GM12878 (cell line): Measurements from ENCODE around the gene FLVCR1.

Experiments
- BCL11A ChIP-seq: IDR thresholded peaks from 2 replicates; pipeline ENCODE4 v1.6.1; 2011; ENCODE audit warnings: low read depth, low read length
- EZH2 ChIP-seq: IDR thresholded peaks from 2 replicates; pipeline ENCODE4 v1.6.1; 2012; ENCODE audit warnings: low read depth, mild to moderate bottlenecking, control low read depth, inconsistent platforms, low read length, borderline replicate concordance; ENCODE audit not compliant: control insufficient read depth
- POLR2A ChIP-seq: IDR thresholded peaks from 2 replicates; pipeline ENCODE4 v1.6.1; 2011; ENCODE audit warnings: low read depth, mild to moderate bottlenecking, low read length
- SPI1 ChIP-seq: IDR thresholded peaks from 2 replicates; pipeline ENCODE4 v1.6.1; 2011; ENCODE audit warnings: low read depth, mild to moderate bottlenecking, low read length, moderate library complexity, borderline replicate concordance; ENCODE audit not compliant: insufficient read depth

- no peak for TF ChIP-seq EZH2
- TF ChIP-seq SPI1: no peak
- no peak for TF ChIP-seq BCL11A
- no peak for TF ChIP-seq POLR2A
Observed at GRCh38 chr1:212878418-212878817, 20.3 kb downstream of the FLVCR1 start.
